A549 (cell line): ENCODE data around the gene THAP4. TPM values are rescaled to one million over a fixed set of nuclear protein-coding genes. Genes with fewer than 3 reads are reported as not detected.

Experiments
- ATAC-seq, 2 experiments: fragments of 200-7000 bp in 1 of 2; fragments of >200 bp in 1 of 2; cut with Nextera tagmentation in 1 of 2; cut with Tn5 transposase in 1 of 2; 3 replicates each; pipeline versions ENCODE4 v1.8.0 to v1.9.1; 2018 to 2020; ENCODE audit warnings: mild to moderate bottlenecking in 1 of 2, moderate library complexity in 1 of 2
- CTCF ChIA-PET: fragments of 300-600 bp; sonication (Branson Sonifier 250); formaldehyde crosslinking; extraction: SDS; loops from one replicate; lab custom pipeline; 2021; ENCODE audit warnings: antibody characterized with exemption, inconsistent platforms; lab: Yijun Ruan, JAX
- POLR2A ChIA-PET: fragments of 350-600 bp; formaldehyde crosslinking; extraction: SDS; loops from one replicate; lab custom pipeline; 2021; ENCODE audit warnings: antibody characterized with exemption, inconsistent platforms; lab: Yijun Ruan, JAX
- DNase-seq, 2 experiments: peaks; one replicate each; pipeline versions ENCODE4 v3.0.0 to v3.0.0-alpha.2; 2011 to 2016; ENCODE audit warnings: low read depth in 1 of 2, low spot score in 1 of 2
- FAIRE-seq: peaks from 2 replicates; lab custom pipeline; 2011; peaks lifted over from hg19 to GRCh38; lab: Jason Lieb, UNC
- H3K27ac ChIP-seq, 2 experiments: fragments of >200 bp; sonication (Bioruptor Twin); formaldehyde crosslinking; 3 replicates each; pipeline ENCODE4 v1.5.1; 2016 to 2017
- H3K4me1 ChIP-seq: fragments of >200 bp; sonication (Bioruptor Twin); formaldehyde crosslinking; 3 replicates; pipeline ENCODE4 v1.6.1; 2016
- H3K4me2 ChIP-seq: fragments of >200 bp; sonication (Bioruptor Twin); formaldehyde crosslinking; 3 replicates; pipeline ENCODE4 v1.6.1; 2016
- H3K4me3 ChIP-seq: fragments of >200 bp; sonication (Bioruptor Twin); formaldehyde crosslinking; 3 replicates; pipeline ENCODE4 v1.5.1; 2016
- H3K9me3 ChIP-seq: fragments of >200 bp; sonication (Bioruptor Twin); formaldehyde crosslinking; 3 replicates; pipeline ENCODE4 v1.6.1; 2016
- ATOH8 ChIP-seq: fragments of 250-450 bp; sonication (Bioruptor Pico); IDR thresholded peaks from 2 replicates; pipeline ENCODE4 v1.5.0; 2020; ENCODE audit warnings: low read depth, mild to moderate bottlenecking, moderate library complexity
- BCL3 ChIP-seq: fragments of >200 bp; sonication (Bioruptor Twin); formaldehyde crosslinking; IDR thresholded peaks from 3 replicates; pipeline ENCODE4 v1.6.1; 2016
- BHLHE40 ChIP-seq: IDR thresholded peaks from 2 replicates; pipeline ENCODE4 v1.6.1; 2012; ENCODE audit warnings: low read depth, low read length, inconsistent platforms
- CBX2 ChIP-seq: fragments of 200-600 bp; sonication (generic); IDR thresholded peaks from 2 replicates; pipeline ENCODE4 v1.6.1; 2016; ENCODE audit warnings: low read depth, mild to moderate bottlenecking, borderline replicate concordance
- CHD2 ChIP-seq: fragments of 150-350 bp; IDR thresholded peaks from 2 replicates; pipeline ENCODE4 v1.6.1; 2014; ENCODE audit warnings: low read length; ENCODE audit not compliant: partially characterized antibody
- EHF ChIP-seq: fragments of 250-450 bp; sonication (Bioruptor Pico); IDR thresholded peaks from 2 replicates; pipeline ENCODE4 v1.5.0; 2020; ENCODE audit warnings: mild to moderate bottlenecking
- ELK1 ChIP-seq: fragments of 150-350 bp; IDR thresholded peaks from 2 replicates; pipeline ENCODE4 v1.6.1; 2014; ENCODE audit warnings: low read depth, mild to moderate bottlenecking, low read length
- EP300 ChIP-seq, 2 experiments: fragments of >200 bp; sonication (Bioruptor Twin); formaldehyde crosslinking; IDR thresholded peaks; 2 replicates in 1 of 2; 3 replicates in 1 of 2; pipeline ENCODE4 v1.6.1; 2016 to 2017
- FOSL2 ChIP-seq, 2 experiments: fragments of 450-650 bp in 1 of 2; fragments of >200 bp in 1 of 2; sonication (Bioruptor Twin) in 1 of 2; formaldehyde crosslinking; IDR thresholded peaks; 2 replicates each; pipeline versions ENCODE4 v1.5.0 to v1.6.1; 2016 to 2020; ENCODE audit warnings: mild to moderate bottlenecking in 1 of 2, moderate library complexity in 1 of 2
- GATA3 ChIP-seq: IDR thresholded peaks from 2 replicates; pipeline ENCODE4 v1.6.1; 2012; ENCODE audit warnings: borderline replicate concordance
- HOXB13 ChIP-seq: fragments of 250-450 bp; sonication (Bioruptor Pico); IDR thresholded peaks from 2 replicates; pipeline ENCODE4 v1.5.0; 2020; ENCODE audit warnings: low read depth, mild to moderate bottlenecking, moderate library complexity
- JUN ChIP-seq, 2 experiments: fragments of >200 bp; sonication (Bioruptor Twin); formaldehyde crosslinking; IDR thresholded peaks; 2 replicates in 1 of 2; 3 replicates in 1 of 2; pipeline ENCODE4 v1.6.1; 2016 to 2017
- MAZ ChIP-seq: fragments of 150-350 bp; IDR thresholded peaks from 2 replicates; pipeline ENCODE4 v1.6.1; 2014; ENCODE audit warnings: antibody characterized with exemption, low read depth, low read length, borderline replicate concordance
- MYC ChIP-seq: IDR thresholded peaks from 2 replicates; pipeline ENCODE4 v1.6.1; 2012; ENCODE audit warnings: mild to moderate bottlenecking, inconsistent platforms, low read length, improper control_type of control experiment, borderline replicate concordance
- POLR2AphosphoS2 ChIP-seq: conservative IDR thresholded peaks from 2 replicates; pipeline ENCODE4 v1.6.1; 2012; ENCODE audit warnings: low read length, improper control_type of control experiment, inconsistent platforms
- TFCP2L1 ChIP-seq: fragments of 250-450 bp; sonication (Bioruptor Pico); IDR thresholded peaks from 2 replicates; pipeline ENCODE4 v1.5.0; 2021; ENCODE audit warnings: mild to moderate bottlenecking
- USF2 ChIP-seq: fragments of 450-650 bp; IDR thresholded peaks from 2 replicates; pipeline ENCODE4 v1.6.1; 2014; ENCODE audit warnings: antibody characterized with exemption
- ZC3H11A ChIP-seq: fragments of 450-650 bp; IDR thresholded peaks from 2 replicates; pipeline ENCODE4 v1.6.1; 2014; ENCODE audit warnings: antibody characterized with exemption, mild to moderate bottlenecking
- WGBS: methylation state at CpG from one replicate; pipeline ENCODE4 v1.1.6; 2017; ENCODE audit errors: missing lambda C conversion rate; 5-methylcytosine and 5-hydroxymethylcytosine counted together
- polyA plus RNA-seq, 4 experiments: library from polyadenylated mRNA; depleted of rRNA in 3 of 4; stranded (reverse); fragments of >200 nt; fragmentation: RNase III in 1 of 4; extraction: RNeasy Plus Mini Kit Qiagen cat#74134 plus additional on column Dnase treatment in 1 of 4; gene quantifications; 2 replicates in 3 of 4; 3 replicates in 1 of 4; pipeline ENCODE4 v1.2.3, GENCODE V29; 2011 to 2017

THAP4 gene
- polyA plus RNA-seq, 2 of the 4 experiments (the other 2 are of a cell fraction): 36.1 to 51.0 TPM

GRCh38 chr2:241576293-241576654 lies 60.7 kb downstream of the THAP4 start:
- no peak for FAIRE-seq
- no peak overlapping the region for H3K27ac ChIP-seq
- POLR2A ChIA-PET: no interaction called here
- no peak for TF ChIP-seq EHF (CRISPR knock-in tag)
- TF ChIP-seq MAZ: no peak
- TF ChIP-seq ATOH8 (CRISPR knock-in tag): no peak
- no peak overlapping the region for H3K4me3 ChIP-seq
- H3K9me3 ChIP-seq: no peaks in the 10 kb centered on the region
- H3K4me2 ChIP-seq: no peak overlapping the region
- 75% methylated on average over 10 of the region's 14 CpGs for WGBS
- no peak for ATAC-seq
- CTCF ChIA-PET: interaction anchor here (0.6 kb wide), 1 partner anchor 38 kb away, joined by 3 read pairs; no protein-coding TSS in a partner anchor
- DNase-seq: no peak
- no peaks in the 10 kb centered on the region for H3K4me1 ChIP-seq

- no peak for FAIRE-seq
- TF ChIP-seq POLR2AphosphoS2 (no peak), CBX2 (no peak), ELK1 (no peak), BCL3 (no peak), ZC3H11A (no peak), TFCP2L1 (CRISPR knock-in tag) (no peak), CHD2 (no peak), FOSL2 (IDR thresholded peaks at IDR 0.05) (no peak), FOSL2 (CRISPR knock-in tag; IDR thresholded peaks at IDR 0.05) (no peak), GATA3 (no peak), HOXB13 (no peak), USF2 (no peak), BHLHE40 (no peak), JUN (IDR thresholded peaks at IDR 0.05) (no peak), EP300 (IDR thresholded peaks at IDR 0.05) (no peak), MYC (no peak)
- ChIA-PET POLR2A (no interaction called here), CTCF (interaction anchor here (0.6 kb wide), 1 partner anchor 37 kb away, joined by 3 read pairs; no protein-coding TSS in a partner anchor)
- WGBS: 91% methylated on average over 5 of the region's 5 CpGs
- H3K4me2 ChIP-seq: no peak overlapping the region
- H3K4me1 ChIP-seq: no peaks in the 10 kb centered on the region
- no peak overlapping the region for H3K27ac ChIP-seq
- no peak for DNase-seq
- no peaks in the 10 kb centered on the region for H3K9me3 ChIP-seq
- H3K4me3 ChIP-seq: no peak overlapping the region
- no peak for ATAC-seq
Measured at GRCh38 chr2:241575624-241576292, 61.2 kb downstream of the THAP4 start.
